ENCODE measurements around the gene RIF1.

Gene RIF1, protein sequence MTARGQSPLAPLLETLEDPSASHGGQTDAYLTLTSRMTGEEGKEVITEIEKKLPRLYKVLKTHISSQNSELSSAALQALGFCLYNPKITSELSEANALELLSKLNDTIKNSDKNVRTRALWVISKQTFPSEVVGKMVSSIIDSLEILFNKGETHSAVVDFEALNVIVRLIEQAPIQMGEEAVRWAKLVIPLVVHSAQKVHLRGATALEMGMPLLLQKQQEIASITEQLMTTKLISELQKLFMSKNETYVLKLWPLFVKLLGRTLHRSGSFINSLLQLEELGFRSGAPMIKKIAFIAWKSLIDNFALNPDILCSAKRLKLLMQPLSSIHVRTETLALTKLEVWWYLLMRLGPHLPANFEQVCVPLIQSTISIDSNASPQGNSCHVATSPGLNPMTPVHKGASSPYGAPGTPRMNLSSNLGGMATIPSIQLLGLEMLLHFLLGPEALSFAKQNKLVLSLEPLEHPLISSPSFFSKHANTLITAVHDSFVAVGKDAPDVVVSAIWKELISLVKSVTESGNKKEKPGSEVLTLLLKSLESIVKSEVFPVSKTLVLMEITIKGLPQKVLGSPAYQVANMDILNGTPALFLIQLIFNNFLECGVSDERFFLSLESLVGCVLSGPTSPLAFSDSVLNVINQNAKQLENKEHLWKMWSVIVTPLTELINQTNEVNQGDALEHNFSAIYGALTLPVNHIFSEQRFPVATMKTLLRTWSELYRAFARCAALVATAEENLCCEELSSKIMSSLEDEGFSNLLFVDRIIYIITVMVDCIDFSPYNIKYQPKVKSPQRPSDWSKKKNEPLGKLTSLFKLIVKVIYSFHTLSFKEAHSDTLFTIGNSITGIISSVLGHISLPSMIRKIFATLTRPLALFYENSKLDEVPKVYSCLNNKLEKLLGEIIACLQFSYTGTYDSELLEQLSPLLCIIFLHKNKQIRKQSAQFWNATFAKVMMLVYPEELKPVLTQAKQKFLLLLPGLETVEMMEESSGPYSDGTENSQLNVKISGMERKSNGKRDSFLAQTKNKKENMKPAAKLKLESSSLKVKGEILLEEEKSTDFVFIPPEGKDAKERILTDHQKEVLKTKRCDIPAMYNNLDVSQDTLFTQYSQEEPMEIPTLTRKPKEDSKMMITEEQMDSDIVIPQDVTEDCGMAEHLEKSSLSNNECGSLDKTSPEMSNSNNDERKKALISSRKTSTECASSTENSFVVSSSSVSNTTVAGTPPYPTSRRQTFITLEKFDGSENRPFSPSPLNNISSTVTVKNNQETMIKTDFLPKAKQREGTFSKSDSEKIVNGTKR (N-terminal part only)

DNA sequence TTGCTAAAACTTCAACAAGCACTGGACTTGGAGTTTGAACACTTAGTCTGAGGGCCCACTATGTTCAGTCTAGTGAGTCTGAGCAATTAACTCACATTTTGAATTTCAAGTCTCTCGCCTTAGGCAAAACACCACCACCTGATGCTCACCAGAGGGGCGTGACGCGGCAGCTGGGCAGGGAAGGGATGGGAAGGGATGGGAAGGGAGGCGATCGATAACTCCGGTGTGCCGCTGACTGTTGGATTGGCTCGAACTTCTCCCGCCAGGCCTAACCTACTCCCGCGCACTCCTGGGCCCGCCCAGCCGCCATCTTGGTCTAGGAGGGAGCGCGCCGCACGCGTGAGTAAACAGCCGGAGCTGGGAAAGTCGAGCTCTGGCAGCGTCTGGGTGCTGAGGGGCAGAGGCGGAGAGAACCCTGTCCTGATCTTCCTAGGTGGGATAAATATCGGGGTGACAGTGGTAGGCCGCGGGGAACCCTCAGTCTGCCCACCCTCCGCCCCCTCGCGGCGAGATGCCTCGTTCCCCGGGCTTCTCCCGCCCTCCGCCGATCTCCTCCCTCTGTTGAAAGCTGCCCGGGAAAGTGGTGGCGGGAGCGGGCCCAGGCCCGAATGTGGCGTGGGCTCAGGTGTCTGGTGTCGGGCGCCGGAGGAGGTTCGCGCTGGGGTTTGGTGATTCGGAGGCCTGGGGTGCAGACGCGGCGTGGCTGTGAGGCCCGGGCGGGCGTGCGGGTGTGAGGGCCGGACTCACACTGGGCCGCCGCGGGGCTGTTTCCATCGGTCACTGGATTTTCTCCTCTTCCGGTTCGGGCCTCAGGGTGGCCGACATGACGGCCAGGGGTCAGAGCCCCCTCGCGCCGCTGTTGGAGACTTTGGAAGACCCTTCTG, at the start of gene RIF1:
RIF1 (plus strand) TSS at position 302 of the 884 bp plus-strand sequence; CDS start at position 824, 522 bp downstream.
- DNase-seq, result peak; percentile 95
- peaks cover 43% of the 10 kb centered on the region for H3K36me3 ChIP-seq
- TF ChIP-seq, protein P1, sequence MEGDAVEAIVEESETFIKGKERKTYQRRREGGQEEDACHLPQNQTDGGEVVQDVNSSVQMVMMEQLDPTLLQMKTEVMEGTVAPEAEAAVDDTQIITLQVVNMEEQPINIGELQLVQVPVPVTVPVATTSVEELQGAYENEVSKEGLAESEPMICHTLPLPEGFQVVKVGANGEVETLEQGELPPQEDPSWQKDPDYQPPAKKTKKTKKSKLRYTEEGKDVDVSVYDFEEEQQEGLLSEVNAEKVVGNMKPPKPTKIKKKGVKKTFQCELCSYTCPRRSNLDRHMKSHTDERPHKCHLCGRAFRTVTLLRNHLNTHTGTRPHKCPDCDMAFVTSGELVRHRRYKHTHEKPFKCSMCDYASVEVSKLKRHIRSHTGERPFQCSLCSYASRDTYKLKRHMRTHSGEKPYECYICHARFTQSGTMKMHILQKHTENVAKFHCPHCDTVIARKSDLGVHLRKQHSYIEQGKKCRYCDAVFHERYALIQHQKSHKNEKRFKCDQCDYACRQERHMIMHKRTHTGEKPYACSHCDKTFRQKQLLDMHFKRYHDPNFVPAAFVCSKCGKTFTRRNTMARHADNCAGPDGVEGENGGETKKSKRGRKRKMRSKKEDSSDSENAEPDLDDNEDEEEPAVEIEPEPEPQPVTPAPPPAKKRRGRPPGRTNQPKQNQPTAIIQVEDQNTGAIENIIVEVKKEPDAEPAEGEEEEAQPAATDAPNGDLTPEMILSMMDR (IDR thresholded peaks at IDR 0.05; ENCODE audit: low read depth, low read length), result peak; percentile 56

DNA sequence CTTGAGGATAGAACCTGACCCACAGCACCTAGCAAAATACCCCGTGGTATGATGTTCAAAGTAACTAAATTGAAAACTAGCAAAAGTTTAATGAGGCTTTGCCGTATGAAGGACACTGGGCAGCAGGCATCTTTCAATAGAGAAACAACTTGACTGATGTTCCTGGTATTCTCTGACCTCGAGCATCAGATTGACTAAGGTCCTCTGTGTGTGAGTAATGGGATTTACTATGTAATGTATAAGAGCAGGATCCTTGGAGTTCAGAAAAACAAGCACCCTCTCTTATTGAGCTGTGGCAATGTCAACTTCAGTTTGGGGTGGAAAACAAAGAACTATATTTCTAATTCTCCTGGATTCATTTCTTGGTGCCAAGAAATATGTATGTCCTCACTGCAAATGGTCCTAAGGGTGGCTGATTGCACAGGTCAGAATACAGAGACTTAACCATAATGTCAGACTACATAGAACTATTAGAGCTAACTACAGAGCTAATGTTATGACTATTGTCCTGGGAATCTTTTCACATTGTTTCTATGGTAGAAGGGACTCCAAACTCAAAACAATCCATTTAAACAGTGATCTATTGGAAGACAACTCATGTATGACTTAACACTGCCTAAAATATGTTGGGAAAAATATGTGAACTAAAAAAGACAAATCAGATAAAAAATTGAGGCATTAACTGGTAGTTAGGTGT, 47.9 kb upstream of the RIF1 start:
- DNase-seq, result no peak
- Histone ChIP-seq H3K27me3 (ENCODE audit: insufficient read depth, low read depth, severe bottlenecking) (no peaks in the 10 kb centered on the region), H3K36me3 (no peaks in the 10 kb centered on the region), H3K9me3 (ENCODE audit: severe bottlenecking) (no peaks in the 10 kb centered on the region), H3K4me3 (ENCODE audit: low read depth, low read length) (no peak overlapping the region), H3K27ac (no peak overlapping the region)
- TF ChIP-seq, protein P1 (IDR thresholded peaks at IDR 0.05; ENCODE audit: low read depth, low read length), result no peak

More for the DNA sequence above, at the start of gene RIF1:
- Histone ChIP-seq H3K27me3 (ENCODE audit: insufficient read depth, low read depth, severe bottlenecking) (no peaks in the 10 kb centered on the region), H3K27ac (peak within 1 kb of the TSS; percentile 98), H3K9me3 (ENCODE audit: severe bottlenecking) (peaks cover 2% of the 10 kb centered on the region), H3K4me3 (ENCODE audit: low read depth, low read length) (peak within 1 kb of the TSS; percentile 92)

DNA sequence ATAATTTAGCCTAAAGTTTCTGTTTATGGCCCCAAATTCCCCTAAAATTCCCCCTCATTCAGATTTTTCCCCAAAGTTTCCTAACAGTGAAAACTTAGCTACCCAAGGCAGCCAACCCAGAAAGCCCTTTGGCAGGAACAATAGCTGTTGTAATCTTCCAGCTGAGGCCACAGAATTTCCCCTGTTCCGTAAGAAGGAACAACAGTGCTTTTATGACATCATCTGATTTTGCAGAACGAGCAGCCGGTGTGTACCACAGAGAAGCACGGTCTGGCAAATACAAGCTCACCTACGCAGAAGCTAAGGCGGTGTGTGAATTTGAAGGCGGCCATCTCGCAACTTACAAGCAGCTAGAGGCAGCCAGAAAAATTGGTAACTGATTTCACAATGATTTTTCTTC, 46.0 kb upstream of the RIF1 start:
- DNase-seq, result no peak
- H3K9me3 ChIP-seq (ENCODE audit: severe bottlenecking), result no peaks in the 10 kb centered on the region
- H3K4me3 ChIP-seq (ENCODE audit: low read depth, low read length), result no peak overlapping the region
- H3K27ac ChIP-seq, result no peak overlapping the region
- no peaks in the 10 kb centered on the region for H3K27me3 ChIP-seq (ENCODE audit: insufficient read depth, low read depth, severe bottlenecking)
- H3K36me3 ChIP-seq, result no peaks in the 10 kb centered on the region
- TF ChIP-seq, protein P1 (IDR thresholded peaks at IDR 0.05; ENCODE audit: low read depth, low read length), result no peak

DNA sequence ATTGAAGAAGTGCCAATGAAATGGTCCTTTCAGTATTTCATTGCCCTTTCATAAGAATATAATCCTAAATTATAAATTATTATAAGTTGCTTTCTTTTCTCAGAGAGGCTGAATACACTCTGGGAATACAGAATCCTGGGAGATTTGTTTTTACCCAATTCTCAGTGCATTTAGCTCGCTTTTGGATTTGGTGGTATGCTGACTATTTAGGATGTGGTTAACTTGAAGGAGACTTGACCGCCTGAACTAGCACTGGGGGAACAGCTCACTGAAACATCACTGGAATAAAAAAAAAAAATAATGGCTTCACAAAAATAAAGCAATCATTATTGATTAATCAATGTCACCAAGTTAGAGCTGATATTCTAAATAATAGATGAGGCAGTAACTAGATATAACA, 42.1 kb upstream of the RIF1 start:
- no peaks in the 10 kb centered on the region for H3K36me3 ChIP-seq
- no peaks in the 10 kb centered on the region for H3K27me3 ChIP-seq (ENCODE audit: insufficient read depth, low read depth, severe bottlenecking)
- DNase-seq, result no peak
- no peak overlapping the region for H3K4me3 ChIP-seq (ENCODE audit: low read depth, low read length)
- no peak overlapping the region for H3K27ac ChIP-seq
- no peaks in the 10 kb centered on the region for H3K9me3 ChIP-seq (ENCODE audit: severe bottlenecking)
- TF ChIP-seq, protein P1 (IDR thresholded peaks at IDR 0.05; ENCODE audit: low read depth, low read length), result no peak

Measured in WERI-Rb-1 (cell line).